ENCODE measurements around the gene CRMP1. TPM values are rescaled to one million over a fixed set of nuclear protein-coding genes. Genes with fewer than 3 reads are reported as not detected.

The CRMP1 gene
- total RNA-seq, 1 donor from 2014 or later = 5.7 TPM

DNA sequence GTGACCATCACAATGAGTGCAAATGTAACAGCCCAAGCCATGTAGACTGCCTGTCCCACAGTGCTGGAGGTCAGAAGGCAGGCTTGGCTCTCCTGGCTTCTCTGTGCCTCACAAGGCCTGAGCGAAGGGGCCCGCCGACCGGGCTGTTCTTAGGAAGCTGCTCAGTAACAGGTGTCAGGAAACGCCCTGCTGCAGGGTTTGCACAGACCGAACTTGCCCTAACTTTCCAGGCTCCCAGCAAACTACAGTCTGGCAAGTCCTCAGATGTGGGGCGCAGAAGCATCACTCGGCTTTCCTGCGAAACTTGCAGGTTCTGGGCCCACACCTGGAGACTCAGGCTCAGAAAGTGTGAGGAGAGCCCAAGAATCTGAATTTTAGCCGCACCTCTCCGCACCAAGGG lies 87.6 kb downstream of the CRMP1 start:
- Histone ChIP-seq H3K27me3 (ENCODE audit: control insufficient read depth in 3 of 3, insufficient read depth in 3 of 3, low read length in 3 of 3) (no peaks in the 10 kb centered on the region), H3K27ac (ENCODE audit: low read depth, low read length) (no peak overlapping the region), H3K4me1 (ENCODE audit: control insufficient read depth in 3 of 3, insufficient read depth in 3 of 3, low read length in 3 of 3) (no peaks in the 10 kb centered on the region), H3K9ac (ENCODE audit: low read depth in 1 of 3, low read length in 3 of 3) (no peak overlapping the region), H3K4me3 (ENCODE audit: low read length in 3 of 3) (no peak overlapping the region), H3K9me3 (ENCODE audit: control insufficient read depth in 3 of 3, low read length in 3 of 3) (peaks cover 0 to 1% (median 0%) of the 10 kb centered on the region in 3 donors), H3K36me3 (ENCODE audit: control insufficient read depth in 3 of 3, insufficient read depth in 3 of 3, low read length in 3 of 3) (peaks cover 2 to 31% (median 3%) of the 10 kb centered on the region in 3 donors)

DNA sequence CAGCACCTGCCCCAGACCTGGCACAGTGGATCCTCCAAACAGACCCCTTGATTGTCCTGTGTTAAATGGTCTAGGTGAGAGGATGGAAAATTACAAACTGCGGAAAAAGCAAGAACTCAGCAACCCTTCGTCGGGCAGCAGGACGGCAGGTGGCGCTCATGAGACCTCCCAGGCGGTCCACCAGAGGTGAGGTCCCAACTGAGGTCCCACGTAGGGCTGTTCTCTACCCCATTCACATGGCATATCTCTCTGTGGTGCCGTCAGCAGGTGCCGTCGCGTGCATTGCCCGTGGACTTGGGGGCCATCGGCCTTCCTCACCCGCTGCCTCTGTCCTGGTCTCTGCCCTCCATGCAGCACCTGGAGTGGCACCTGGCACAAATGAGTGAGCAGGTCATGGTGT lies 88.2 kb downstream of the CRMP1 start:
- no peak overlapping the region for H3K9ac ChIP-seq (ENCODE audit: low read depth in 1 of 3, low read length in 3 of 3)
- H3K9me3 ChIP-seq (ENCODE audit: control insufficient read depth in 3 of 3, low read length in 3 of 3) = no peaks in the 10 kb centered on the region
- no peak overlapping the region for H3K27ac ChIP-seq (ENCODE audit: low read depth, low read length)
- H3K4me1 ChIP-seq (ENCODE audit: control insufficient read depth in 3 of 3, insufficient read depth in 3 of 3, low read length in 3 of 3) = no peaks in the 10 kb centered on the region
- H3K4me3 ChIP-seq (ENCODE audit: low read length in 3 of 3) = no peak overlapping the region
- H3K27me3 ChIP-seq (ENCODE audit: control insufficient read depth in 3 of 3, insufficient read depth in 3 of 3, low read length in 3 of 3) = no peaks in the 10 kb centered on the region
- peaks cover 2 to 26% (median 3%) of the 10 kb centered on the region in 3 donors for H3K36me3 ChIP-seq (ENCODE audit: control insufficient read depth in 3 of 3, insufficient read depth in 3 of 3, low read length in 3 of 3)

DNA sequence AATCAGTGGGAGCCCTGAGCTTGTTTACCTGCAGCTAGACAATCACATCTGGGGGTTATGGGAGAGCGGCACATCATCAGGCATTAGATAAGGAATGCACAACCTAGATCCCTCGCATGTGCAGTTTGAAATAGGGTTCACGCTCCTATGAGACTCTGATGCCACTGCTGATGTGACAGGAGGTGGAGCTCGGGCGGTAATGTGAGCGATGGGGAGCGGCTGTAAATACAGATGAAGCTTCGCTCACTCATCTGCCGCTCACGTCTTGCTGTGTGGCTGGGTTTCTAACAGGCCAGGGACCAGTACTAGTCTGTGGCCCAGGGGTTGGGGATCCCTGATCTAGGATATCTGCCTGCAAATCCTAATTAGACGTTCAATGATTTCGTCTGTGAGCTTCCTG lies 90.3 kb downstream of the CRMP1 start:
- no peak overlapping the region for H3K4me3 ChIP-seq (ENCODE audit: low read length in 3 of 3)
- no peaks in the 10 kb centered on the region for H3K4me1 ChIP-seq (ENCODE audit: control insufficient read depth in 3 of 3, insufficient read depth in 3 of 3, low read length in 3 of 3)
- peaks cover 0 to 15% (median 2%) of the 10 kb centered on the region in 3 donors for H3K36me3 ChIP-seq (ENCODE audit: control insufficient read depth in 3 of 3, insufficient read depth in 3 of 3, low read length in 3 of 3)
- no peaks in the 10 kb centered on the region for H3K9me3 ChIP-seq (ENCODE audit: control insufficient read depth in 3 of 3, low read length in 3 of 3)
- H3K27ac ChIP-seq (ENCODE audit: low read depth, low read length) = no peak overlapping the region
- no peaks in the 10 kb centered on the region for H3K27me3 ChIP-seq (ENCODE audit: control insufficient read depth in 3 of 3, insufficient read depth in 3 of 3, low read length in 3 of 3)
- no peak overlapping the region for H3K9ac ChIP-seq (ENCODE audit: low read depth in 1 of 3, low read length in 3 of 3)

DNA sequence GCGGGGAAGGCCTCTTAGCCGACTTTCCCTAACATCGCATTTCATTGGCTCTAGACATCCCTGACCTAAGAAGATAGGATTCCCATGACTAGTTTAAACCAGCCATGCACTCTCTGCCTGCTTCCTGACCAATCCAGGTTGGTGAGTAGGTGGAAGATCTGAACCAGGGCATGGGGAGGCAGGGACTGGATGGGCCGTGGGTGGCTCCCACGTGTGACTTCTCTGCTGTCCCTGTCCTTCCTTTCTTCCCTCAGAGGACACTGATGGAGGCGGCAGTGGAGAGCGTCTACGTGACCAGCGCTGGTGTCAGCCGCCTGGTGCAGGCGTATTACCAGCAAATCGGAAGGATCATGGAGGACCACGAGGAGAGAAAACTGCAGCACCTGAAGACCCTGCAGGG lies 91.2 kb downstream of the CRMP1 start:
- Histone ChIP-seq H3K27me3 (ENCODE audit: control insufficient read depth in 3 of 3, insufficient read depth in 3 of 3, low read length in 3 of 3) (no peaks in the 10 kb centered on the region), H3K36me3 (ENCODE audit: control insufficient read depth in 3 of 3, insufficient read depth in 3 of 3, low read length in 3 of 3) (peaks cover 0 to 22% (median 2%) of the 10 kb centered on the region in 3 donors)

DNA sequence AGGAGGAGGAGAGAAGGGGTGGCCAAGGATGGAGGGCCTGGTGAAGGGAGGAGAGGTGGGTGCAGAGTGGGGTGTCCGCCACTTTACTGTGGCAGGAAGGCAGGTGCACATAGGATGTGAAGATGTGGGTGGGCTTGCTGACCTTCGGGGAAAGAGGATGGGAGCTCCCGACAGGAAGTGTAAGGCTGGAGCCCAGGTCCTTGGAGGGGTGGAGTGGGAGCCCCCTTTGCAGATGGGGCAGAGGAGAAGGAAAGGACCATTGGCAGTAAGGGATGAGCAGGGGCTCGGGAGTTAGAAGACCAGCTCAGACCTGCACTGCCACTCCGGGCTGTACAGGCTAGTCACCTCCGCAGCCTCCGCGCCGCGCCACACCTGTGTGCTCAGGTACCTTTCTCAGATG lies 92.4 kb downstream of the CRMP1 start:
- Histone ChIP-seq H3K4me3 (ENCODE audit: low read length in 3 of 3) (no peak overlapping the region), H3K36me3 (ENCODE audit: control insufficient read depth in 3 of 3, insufficient read depth in 3 of 3, low read length in 3 of 3) (peaks cover 0 to 24% (median 2%) of the 10 kb centered on the region in 3 donors), H3K9ac (ENCODE audit: low read depth in 1 of 3, low read length in 3 of 3) (no peak overlapping the region), H3K9me3 (ENCODE audit: control insufficient read depth in 3 of 3, low read length in 3 of 3) (no peaks in the 10 kb centered on the region), H3K27me3 (ENCODE audit: control insufficient read depth in 3 of 3, insufficient read depth in 3 of 3, low read length in 3 of 3) (no peaks in the 10 kb centered on the region), H3K4me1 (ENCODE audit: control insufficient read depth in 3 of 3, insufficient read depth in 3 of 3, low read length in 3 of 3) (no peaks in the 10 kb centered on the region), H3K27ac (ENCODE audit: low read depth, low read length) (no peak overlapping the region)

More for the DNA sequence above, 91.2 kb downstream of the CRMP1 start:
- Histone ChIP-seq H3K4me1 (ENCODE audit: control insufficient read depth in 3 of 3, insufficient read depth in 3 of 3, low read length in 3 of 3) (no peaks in the 10 kb centered on the region), H3K9me3 (ENCODE audit: control insufficient read depth in 3 of 3, low read length in 3 of 3) (no peaks in the 10 kb centered on the region), H3K9ac (ENCODE audit: low read depth in 1 of 3, low read length in 3 of 3) (no peak overlapping the region), H3K27ac (ENCODE audit: low read depth, low read length) (no peak overlapping the region), H3K4me3 (ENCODE audit: low read length in 3 of 3) (no peak overlapping the region)

DNA sequence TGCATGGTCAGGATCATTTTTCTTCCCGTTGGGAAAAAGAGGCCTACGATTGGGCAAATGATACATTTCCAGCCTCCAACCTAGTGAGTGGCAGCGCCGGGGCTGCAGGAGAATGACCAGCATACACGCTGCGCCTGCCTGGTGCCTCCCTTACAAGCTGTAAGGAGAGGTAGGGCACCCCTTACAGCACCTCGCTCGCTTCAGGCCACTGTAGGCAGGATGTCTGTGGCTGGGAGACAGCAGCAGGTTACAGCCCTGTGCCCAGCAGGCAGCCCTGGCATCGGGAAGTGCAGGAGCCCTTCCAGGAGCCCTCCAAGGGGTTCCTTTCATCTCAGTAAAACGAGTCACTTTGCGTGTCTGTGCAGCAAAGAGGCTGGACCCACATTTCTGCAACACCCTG lies 93.5 kb downstream of the CRMP1 start:
- Histone ChIP-seq H3K4me3 (ENCODE audit: low read length in 3 of 3) (no peak overlapping the region), H3K4me1 (ENCODE audit: control insufficient read depth in 3 of 3, insufficient read depth in 3 of 3, low read length in 3 of 3) (no peaks in the 10 kb centered on the region), H3K27me3 (ENCODE audit: control insufficient read depth in 3 of 3, insufficient read depth in 3 of 3, low read length in 3 of 3) (no peaks in the 10 kb centered on the region), H3K27ac (ENCODE audit: low read depth, low read length) (no peak overlapping the region), H3K9me3 (ENCODE audit: control insufficient read depth in 3 of 3, low read length in 3 of 3) (no peaks in the 10 kb centered on the region), H3K36me3 (ENCODE audit: control insufficient read depth in 3 of 3, insufficient read depth in 3 of 3, low read length in 3 of 3) (peaks cover 0 to 22% (median 2%) of the 10 kb centered on the region in 3 donors), H3K9ac (ENCODE audit: low read depth in 1 of 3, low read length in 3 of 3) (no peak overlapping the region)

DNA sequence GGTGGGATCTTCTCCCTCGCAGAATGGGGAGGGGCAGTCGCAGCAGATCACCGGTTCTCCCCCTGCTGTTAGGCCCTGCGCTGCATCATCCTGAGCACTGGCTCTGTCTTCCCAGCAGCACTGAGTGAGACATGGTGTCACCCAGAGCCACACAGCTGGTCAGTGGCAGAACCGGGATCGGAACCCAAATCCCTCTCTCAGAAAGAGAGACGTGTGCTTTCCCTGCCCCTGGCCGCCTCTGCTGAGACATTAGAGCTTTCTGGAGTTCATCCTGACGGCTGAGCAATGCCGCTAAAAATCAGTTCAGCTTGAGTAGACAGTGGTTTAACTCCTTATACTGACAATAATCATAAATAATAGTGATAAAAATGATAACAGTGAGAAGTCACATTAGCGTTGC lies 93.9 kb downstream of the CRMP1 start:
- peaks cover 0 to 19% (median 2%) of the 10 kb centered on the region in 3 donors for H3K36me3 ChIP-seq (ENCODE audit: control insufficient read depth in 3 of 3, insufficient read depth in 3 of 3, low read length in 3 of 3)
- no peak overlapping the region for H3K9ac ChIP-seq (ENCODE audit: low read depth in 1 of 3, low read length in 3 of 3)
- H3K4me1 ChIP-seq (ENCODE audit: control insufficient read depth in 3 of 3, insufficient read depth in 3 of 3, low read length in 3 of 3) = no peaks in the 10 kb centered on the region
- H3K27ac ChIP-seq (ENCODE audit: low read depth, low read length) = no peak overlapping the region
- H3K4me3 ChIP-seq (ENCODE audit: low read length in 3 of 3) = no peak overlapping the region
- no peaks in the 10 kb centered on the region for H3K9me3 ChIP-seq (ENCODE audit: control insufficient read depth in 3 of 3, low read length in 3 of 3)
- H3K27me3 ChIP-seq (ENCODE audit: control insufficient read depth in 3 of 3, insufficient read depth in 3 of 3, low read length in 3 of 3) = no peaks in the 10 kb centered on the region

DNA sequence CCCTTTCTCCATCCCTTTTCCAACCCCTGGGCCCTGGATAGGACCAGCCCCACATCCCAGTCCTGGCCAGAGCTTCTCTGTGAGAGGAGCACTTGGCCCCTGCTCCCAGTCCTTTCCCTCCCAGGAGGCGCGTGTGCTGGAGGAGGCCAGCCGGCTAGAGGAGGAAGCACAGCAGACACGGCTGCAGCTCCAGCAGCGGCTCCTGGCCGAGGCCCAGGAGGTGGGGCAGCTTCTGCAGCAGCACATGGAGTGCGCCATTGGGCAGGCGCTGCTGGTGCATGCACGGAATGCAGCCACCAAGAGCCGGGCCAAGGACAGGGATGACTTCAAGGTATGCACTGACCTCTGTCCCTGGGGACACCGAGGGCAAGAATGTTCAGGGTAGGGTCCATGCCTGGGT lies 94.4 kb downstream of the CRMP1 start:
- no peak overlapping the region for H3K27ac ChIP-seq (ENCODE audit: low read depth, low read length)
- no peaks in the 10 kb centered on the region for H3K4me1 ChIP-seq (ENCODE audit: control insufficient read depth in 3 of 3, insufficient read depth in 3 of 3, low read length in 3 of 3)
- H3K36me3 ChIP-seq (ENCODE audit: control insufficient read depth in 3 of 3, insufficient read depth in 3 of 3, low read length in 3 of 3) = peaks cover 0 to 21% (median 2%) of the 10 kb centered on the region in 3 donors
- H3K9ac ChIP-seq (ENCODE audit: low read depth in 1 of 3, low read length in 3 of 3) = no peak overlapping the region
- H3K9me3 ChIP-seq (ENCODE audit: control insufficient read depth in 3 of 3, low read length in 3 of 3) = no peaks in the 10 kb centered on the region
- no peaks in the 10 kb centered on the region for H3K27me3 ChIP-seq (ENCODE audit: control insufficient read depth in 3 of 3, insufficient read depth in 3 of 3, low read length in 3 of 3)
- no peak overlapping the region for H3K4me3 ChIP-seq (ENCODE audit: low read length in 3 of 3)

DNA sequence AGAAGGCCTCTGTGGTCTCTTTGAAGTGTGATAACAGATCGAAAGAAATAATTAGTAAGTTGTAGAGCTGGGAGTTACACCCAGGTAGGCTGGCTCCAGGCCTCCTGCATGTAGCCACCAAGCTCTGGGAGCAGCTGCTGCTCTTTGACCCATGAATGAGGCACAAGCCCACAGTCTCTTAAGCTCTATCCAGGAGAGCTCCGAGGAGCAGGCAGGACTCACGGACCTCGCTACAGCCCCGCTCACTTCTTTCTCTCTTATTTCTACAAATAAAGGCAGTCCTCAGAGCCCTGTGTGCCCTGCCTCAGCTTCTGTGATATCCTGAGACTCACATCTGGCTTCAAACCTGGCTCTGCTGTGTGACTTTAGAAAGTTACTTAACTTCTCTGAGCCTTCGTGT lies 95.0 kb downstream of the CRMP1 start:
- Histone ChIP-seq H3K9me3 (ENCODE audit: control insufficient read depth in 3 of 3, low read length in 3 of 3) (no peaks in the 10 kb centered on the region), H3K27me3 (ENCODE audit: control insufficient read depth in 3 of 3, insufficient read depth in 3 of 3, low read length in 3 of 3) (no peaks in the 10 kb centered on the region), H3K36me3 (ENCODE audit: control insufficient read depth in 3 of 3, insufficient read depth in 3 of 3, low read length in 3 of 3) (peaks cover 0 to 16% (median 2%) of the 10 kb centered on the region in 3 donors), H3K4me1 (ENCODE audit: control insufficient read depth in 3 of 3, insufficient read depth in 3 of 3, low read length in 3 of 3) (no peaks in the 10 kb centered on the region), H3K9ac (ENCODE audit: low read depth in 1 of 3, low read length in 3 of 3) (no peak overlapping the region), H3K27ac (ENCODE audit: low read depth, low read length) (no peak overlapping the region), H3K4me3 (ENCODE audit: low read length in 3 of 3) (no peak overlapping the region)

DNA sequence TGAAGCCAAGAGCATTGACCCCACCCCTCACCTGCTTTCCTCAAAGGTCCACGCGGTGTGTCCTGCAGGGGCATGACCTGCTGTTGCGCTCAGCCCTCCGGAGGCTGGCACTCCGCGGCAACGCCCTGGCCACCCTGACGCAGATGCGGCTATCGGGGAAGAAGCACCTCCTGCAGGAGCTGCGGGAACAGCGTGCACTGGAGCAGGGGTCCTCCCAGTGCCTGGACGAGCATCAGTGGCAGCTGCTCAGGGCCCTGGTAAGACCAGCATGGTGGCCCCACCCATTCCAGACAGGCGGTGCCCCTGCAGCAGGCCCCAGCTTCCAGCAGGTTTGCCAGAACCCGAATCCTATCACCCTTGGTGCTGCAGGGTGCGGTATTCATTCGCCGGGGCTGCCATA lies 95.9 kb downstream of the CRMP1 start:
- Histone ChIP-seq H3K9ac (ENCODE audit: low read depth in 1 of 3, low read length in 3 of 3) (no peak overlapping the region), H3K27me3 (ENCODE audit: control insufficient read depth in 3 of 3, insufficient read depth in 3 of 3, low read length in 3 of 3) (no peaks in the 10 kb centered on the region), H3K4me1 (ENCODE audit: control insufficient read depth in 3 of 3, insufficient read depth in 3 of 3, low read length in 3 of 3) (no peaks in the 10 kb centered on the region), H3K36me3 (ENCODE audit: control insufficient read depth in 3 of 3, insufficient read depth in 3 of 3, low read length in 3 of 3) (peaks cover 0 to 14% (median 2%) of the 10 kb centered on the region in 3 donors), H3K4me3 (ENCODE audit: low read length in 3 of 3) (no peak overlapping the region), H3K27ac (ENCODE audit: low read depth, low read length) (no peak overlapping the region), H3K9me3 (ENCODE audit: control insufficient read depth in 3 of 3, low read length in 3 of 3) (no peaks in the 10 kb centered on the region)

DNA sequence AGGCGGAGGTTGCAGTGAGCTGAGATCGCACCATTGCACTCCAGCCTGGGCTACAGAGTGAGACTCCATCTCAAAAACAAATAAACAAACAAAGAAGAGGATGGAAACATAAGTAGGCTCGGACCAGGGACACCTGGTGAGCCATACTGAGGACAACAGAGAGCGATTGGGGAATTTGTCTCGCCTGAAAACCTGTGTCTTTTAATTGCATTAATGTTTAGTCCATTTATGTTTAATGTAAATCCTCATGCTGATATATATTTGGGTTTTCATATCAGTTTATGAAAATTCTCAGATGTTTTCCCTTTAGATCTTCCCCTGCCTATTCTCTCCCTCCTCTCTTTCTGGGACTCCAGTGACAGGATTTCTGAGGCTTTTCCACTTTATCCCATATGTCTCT lies 97.3 kb downstream of the CRMP1 start:
- H3K4me3 ChIP-seq (ENCODE audit: low read length in 3 of 3) = no peak overlapping the region
- H3K9me3 ChIP-seq (ENCODE audit: control insufficient read depth in 3 of 3, low read length in 3 of 3) = no peaks in the 10 kb centered on the region
- H3K4me1 ChIP-seq (ENCODE audit: control insufficient read depth in 3 of 3, insufficient read depth in 3 of 3, low read length in 3 of 3) = no peaks in the 10 kb centered on the region
- no peak overlapping the region for H3K27ac ChIP-seq (ENCODE audit: low read depth, low read length)
- no peaks in the 10 kb centered on the region for H3K27me3 ChIP-seq (ENCODE audit: control insufficient read depth in 3 of 3, insufficient read depth in 3 of 3, low read length in 3 of 3)
- peaks cover 0 to 12% (median 2%) of the 10 kb centered on the region in 3 donors for H3K36me3 ChIP-seq (ENCODE audit: control insufficient read depth in 3 of 3, insufficient read depth in 3 of 3, low read length in 3 of 3)
- H3K9ac ChIP-seq (ENCODE audit: low read depth in 1 of 3, low read length in 3 of 3) = no peak overlapping the region
